Stimulated activated naive CD8-positive, alpha-beta T cell treated with anti-CD3 and anti-CD28 coated beads, Interleukin-15, Interleukin-2, amounts not matched to agents 100 U/mL and 50 U/mL, for 24 hours (primary cell): Measurements from ENCODE around the gene VPS51.

Source experiments
- ATAC-seq: fragments of 150-1000 bp; cut with Tn5 transposase; one replicate; pipeline ENCODE4 v1.10.0; 2021
- DNase-seq: peaks from one replicate; pipeline ENCODE4 v3.0.0; 2021

The VPS51 gene

DNA sequence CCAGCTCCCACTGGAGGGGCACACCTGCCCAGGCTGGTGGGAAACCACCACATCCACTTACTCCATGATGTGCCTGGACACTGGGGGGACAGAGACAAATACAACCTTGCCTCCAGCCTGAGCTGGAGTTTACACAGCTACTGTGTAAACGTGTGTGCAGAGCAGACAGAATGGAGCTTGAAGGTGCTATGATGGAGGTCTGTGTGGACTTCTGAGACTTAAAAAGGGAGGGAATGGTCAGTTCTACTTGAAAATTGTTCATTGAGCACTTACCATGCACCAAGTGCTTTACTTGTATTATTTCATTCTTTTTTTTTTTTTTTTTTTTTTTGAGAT is 23.4 kb upstream of the VPS51 start:
- no peak for ATAC-seq
- no peak for DNase-seq

GRCh38 chr11:65077451-65077850 is 18.6 kb upstream of the VPS51 start:
- ATAC-seq (no peak), DNase-seq (no peak)

GRCh38 chr11:65078151-65078550 is 17.9 kb upstream of the VPS51 start:
- peak; percentile 69 for ATAC-seq
- peak; percentile 72 for DNase-seq

DNA sequence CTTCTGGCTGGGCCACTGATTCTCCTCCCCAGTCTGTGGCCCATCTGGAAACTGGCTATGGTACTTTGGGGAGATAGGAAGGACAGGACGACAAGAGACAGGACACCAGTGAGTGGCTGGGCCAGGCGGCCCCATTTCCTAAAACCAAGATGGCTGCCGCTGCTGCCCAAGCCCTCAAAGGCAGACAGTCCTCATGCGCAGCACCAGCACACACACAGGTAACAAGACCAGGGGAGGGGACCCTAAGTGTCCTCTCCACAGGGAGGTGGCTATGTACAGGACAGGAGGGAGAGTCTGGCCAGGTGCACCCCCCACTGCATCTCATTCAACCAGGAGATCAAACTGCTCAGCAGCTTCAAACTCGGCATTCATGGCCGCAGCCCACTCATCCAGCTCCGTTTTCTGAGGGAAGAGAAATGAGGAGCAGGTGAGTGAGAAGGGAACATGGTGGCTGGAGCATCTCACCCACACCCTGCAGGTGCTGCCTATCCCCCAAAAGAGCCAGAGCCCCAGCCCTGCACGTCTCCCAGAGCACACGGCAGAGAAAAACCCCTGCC is 17.1 kb upstream of the VPS51 start:
- no peak for ATAC-seq
- no peak for DNase-seq

DNA sequence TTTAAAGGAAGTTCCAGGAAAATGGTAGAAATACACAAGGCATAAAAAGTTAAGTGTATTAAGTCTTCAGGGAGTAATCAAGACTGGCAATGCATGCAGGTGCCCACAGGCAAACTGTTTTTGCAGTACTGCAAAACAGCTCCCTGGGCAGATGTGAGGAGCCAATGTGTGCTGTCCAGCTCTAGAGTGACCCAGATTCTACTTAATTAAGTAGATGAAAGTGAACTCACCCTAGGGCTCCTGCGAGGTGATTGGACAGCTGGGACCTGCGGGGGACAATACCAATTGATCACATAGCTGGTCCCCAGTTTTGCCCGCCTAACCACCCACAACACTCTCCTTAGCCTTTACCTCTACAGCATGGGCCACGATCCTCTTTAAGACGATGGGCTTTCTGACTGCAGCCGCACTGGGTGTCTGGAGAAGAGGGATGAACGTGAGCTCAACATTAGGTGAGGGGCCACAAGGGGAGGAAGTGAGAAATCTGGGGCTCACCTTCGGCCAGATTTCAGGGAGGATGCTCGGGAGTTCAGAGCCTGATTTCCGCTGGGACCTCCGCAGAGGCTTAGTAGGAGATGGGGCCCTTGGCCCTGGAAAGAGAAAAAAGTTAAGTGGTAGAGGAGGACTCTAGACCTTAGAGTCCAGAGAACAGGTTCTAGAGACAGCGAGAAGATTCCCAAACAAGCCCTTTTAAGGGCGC is 12.7 kb upstream of the VPS51 start:
- DNase-seq = no peak

DNA sequence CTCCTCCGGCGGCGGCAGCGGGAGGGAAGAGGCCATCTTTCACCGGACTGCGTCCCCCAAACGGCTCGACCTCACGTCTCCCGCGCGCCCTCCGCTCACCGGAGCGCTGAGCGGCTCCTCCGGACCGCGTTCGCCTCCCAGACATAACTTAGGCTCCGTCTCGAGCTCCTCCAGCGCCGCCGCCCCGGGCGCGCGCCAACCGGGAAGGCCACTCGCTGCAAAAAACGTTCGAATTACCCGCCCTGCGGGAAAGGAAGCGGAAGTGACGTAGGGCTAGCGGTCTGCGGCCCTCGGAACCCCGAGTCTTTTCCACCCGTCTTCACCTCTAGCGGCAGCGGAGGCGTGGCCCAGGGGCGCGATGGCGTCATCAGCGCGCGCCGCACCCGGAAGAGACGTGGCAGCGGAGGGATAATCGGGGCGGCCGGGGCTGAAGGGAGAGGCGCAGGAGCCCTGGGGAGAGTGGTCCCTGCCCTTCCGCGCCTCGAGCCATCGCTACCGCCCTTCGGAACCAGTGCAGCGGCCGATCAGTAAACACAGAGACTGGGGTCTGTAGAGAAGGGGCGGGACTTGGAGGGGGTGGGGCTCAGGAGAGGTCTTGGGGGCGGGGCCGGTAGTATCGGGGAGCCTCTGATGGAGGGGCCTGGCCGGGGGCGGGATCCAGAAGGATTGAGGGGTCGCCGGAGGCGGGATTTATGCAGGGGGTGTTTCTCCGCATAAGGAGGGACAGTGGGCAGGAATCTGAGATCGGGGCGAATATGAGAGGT is 12.0 kb upstream of the VPS51 start, which contains the start of the genes CDCA5 and ZFPL1:
TSS of gene CDCA5 (minus strand) at position 207 of the 764 bp plus-strand sequence. CDS start at position 145, 62 bp downstream.
TSS of gene ZFPL1 (plus strand) at position 389 of the 764 bp plus-strand sequence. CDS start 477 bp downstream, outside the sequence.
- DNase-seq (peak; percentile 98), ATAC-seq (peak; percentile 83)

More for the DNA sequence above, 12.7 kb upstream of the VPS51 start:
- ATAC-seq = no peak

GRCh38 chr11:65084598-65085375 is 11.2 kb upstream of the VPS51 start:
- no peak for DNase-seq
- peak; percentile 1 for ATAC-seq

DNA sequence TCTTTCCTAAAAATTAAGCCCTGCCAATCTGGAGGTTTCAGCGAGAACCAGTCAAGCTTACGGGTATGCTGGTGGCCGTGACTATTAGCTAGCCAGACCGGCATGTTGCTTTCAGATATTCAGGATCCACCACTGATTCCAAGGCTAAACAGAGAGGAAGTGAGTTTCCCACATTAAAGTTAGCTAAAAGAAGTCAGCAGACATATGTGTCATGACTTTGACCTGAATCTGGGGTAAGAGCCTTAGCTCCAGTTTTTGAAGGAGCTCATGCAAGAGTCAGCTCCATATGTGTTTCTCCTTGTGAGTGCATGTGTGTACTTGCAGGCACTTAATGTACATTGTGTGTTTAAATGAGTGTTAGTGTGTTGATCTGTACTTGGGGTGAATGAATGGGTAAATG is 10.6 kb upstream of the VPS51 start:
- no peak for DNase-seq
- no peak for ATAC-seq

DNA sequence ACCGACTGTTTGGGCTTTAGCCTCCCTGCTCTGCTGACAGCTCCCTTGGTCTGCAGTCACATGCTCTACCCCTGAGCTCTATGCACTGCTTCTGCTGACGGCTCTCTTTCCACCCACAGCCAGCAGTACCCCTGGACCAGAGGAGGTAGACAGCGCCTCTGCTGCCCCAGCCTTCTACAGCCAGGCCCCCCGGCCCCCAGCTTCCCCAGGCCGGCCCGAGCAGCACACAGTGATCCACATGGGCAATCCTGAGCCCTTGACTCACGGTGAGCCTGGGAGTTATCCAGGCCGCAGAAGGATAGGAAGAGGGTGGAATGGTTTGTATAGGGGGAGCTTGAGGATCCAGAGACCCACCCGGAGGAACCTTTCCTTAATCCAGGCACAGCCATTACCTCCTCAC is 9.2 kb upstream of the VPS51 start:
- ATAC-seq = no peak

DNA sequence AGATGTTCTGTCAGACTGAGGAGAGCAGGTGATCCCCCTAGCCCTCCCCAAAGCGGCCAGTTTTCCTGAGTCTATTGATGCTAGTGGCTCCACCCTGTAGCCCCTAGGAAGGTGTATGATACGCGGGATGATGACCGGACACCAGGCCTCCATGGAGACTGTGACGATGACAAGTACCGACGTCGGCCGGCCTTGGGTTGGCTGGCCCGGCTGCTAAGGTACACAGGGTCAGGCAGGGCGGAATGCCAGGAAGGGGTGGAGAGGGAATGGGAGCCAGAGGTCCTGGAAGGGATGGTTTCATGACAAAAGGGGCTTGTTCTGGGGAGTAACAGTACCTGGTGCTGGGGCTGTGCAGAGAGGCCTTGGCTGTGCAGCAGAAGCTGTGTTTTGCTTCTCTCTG is 8.8 kb upstream of the VPS51 start:
- DNase-seq = no peak
- ATAC-seq = no peak

More for the DNA sequence above, 9.2 kb upstream of the VPS51 start:
- DNase-seq = no peak

GRCh38 chr11:65087827-65088226 is 8.2 kb upstream of the VPS51 start:
- no peak for ATAC-seq
- DNase-seq = no peak

DNA sequence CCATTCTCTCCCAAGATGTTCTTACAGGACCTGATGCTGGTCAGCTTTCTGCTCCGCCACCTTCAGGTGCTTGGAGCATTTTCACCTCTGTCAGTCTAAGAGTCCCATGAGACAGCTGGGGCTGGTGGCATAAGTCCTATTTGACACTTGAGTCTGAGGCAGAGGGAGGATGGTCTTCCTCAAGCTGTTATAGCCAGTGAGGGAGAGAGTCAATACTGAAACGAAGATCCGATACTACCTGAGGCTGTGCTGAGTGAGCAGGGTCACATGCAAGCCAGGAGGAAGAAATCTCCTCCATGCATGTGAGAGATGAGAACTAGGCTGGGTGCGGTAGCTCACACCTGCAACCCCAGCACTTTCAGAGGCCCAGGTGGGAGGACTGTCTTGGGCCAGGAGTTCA is 6.4 kb upstream of the VPS51 start:
- ATAC-seq (no peak), DNase-seq (no peak)

DNA sequence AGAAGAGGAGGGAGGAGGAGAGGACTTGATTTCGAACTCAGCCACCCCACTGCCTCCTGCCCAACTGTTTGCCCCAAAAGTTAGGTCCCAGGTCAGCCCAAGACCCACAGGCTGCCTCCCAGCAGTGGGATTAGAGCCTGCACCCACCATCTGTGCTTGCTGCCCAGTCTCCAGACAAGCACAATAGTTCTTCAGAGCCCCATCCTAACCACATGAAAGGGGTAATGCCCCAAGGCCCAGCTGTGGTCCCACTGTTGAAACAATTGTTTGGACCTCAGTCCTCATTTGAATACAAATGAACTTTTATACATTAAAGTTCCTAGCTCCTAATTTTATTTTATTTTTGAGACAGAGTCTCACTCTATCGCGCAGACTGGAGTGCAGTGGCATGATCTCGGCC is 5.4 kb upstream of the VPS51 start:
- no peak for DNase-seq
- no peak for ATAC-seq

GRCh38 chr11:65095427-65095826 is 587 bp upstream of the VPS51 start:
- ATAC-seq (no peak), DNase-seq (no peak)

DNA sequence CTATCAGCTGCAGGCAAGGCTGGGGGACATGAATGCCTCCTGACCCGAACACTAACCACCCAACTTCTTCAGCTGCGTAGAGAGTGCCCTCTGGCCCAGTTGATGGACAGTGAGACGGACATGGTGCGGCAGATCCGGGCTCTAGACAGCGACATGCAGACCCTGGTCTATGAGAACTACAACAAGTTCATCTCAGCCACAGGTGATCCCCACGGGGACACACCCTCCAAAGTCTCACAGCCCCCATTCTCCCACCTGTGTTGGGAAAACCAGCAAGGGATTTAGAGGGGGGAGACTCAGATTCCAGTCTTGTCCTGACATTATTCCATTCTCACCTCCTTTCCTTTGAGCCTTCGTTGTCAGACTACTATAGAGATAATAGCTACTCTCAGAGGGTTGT is 912 bp downstream of the VPS51 start:
- ATAC-seq (no peak), DNase-seq (no peak)

GRCh38 chr11:65100674-65101350 is 4.8 kb downstream of the VPS51 start:
- no peak for ATAC-seq
- DNase-seq = no peak

GRCh38 chr11:65102142-65103095 is 6.4 kb downstream of the VPS51 start:
- ATAC-seq = no peak
- no peak for DNase-seq

DNA sequence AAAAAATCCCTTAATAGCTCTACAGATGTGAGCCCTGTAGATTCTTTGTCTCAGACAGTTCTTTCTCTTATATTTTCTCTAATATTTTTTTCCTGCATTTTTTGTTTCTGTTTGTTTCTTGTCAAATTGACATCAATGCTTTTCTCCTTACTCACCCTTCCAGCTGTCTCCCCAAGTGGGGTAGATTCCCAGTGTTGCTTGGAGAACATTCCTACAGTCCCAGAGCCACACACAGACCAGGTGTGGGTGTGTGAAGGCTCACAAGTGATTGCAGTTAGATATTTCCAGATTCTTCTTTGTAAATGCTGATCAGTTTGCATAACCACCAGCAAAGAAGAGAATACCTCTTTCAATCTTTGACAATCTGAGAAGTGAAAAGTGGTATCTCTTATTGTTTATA is 7.5 kb downstream of the VPS51 start:
- DNase-seq = no peak
- no peak for ATAC-seq

DNA sequence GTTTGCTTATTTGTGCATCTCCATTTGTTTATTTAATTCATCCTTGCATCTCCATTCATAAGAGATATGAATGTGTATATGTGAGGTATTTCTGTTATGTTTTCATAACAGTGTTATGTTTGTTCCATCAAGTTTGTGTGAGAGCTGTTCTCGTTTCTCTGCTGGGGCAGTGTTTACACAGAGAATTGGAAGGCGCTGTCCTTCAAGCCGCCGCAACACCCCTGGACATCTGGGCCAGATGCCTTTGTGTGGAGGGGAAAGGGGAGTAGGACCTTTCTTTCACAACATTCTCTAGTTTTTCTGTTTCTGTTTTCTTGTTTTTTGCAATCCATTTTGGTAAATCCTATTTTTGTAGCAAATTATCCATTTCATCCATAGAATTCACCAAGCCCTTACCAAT is 8.6 kb downstream of the VPS51 start:
- ATAC-seq (no peak), DNase-seq (no peak)

- no peak for ATAC-seq
- DNase-seq = no peak
Measured at GRCh38 chr11:65107078-65107477, 11.1 kb downstream of the VPS51 start.
